Neural crest cell (in vitro differentiated cells): ENCODE results near the gene EIF4G3. TPM values are rescaled to one million over a fixed set of nuclear protein-coding genes. Genes with fewer than 3 reads are reported as not detected.
"Not testable (repeated sequence)": the region's sequence is repeated elsewhere in the genome, so short reads cannot be mapped to it uniquely, and the experiment has no call there.

ENCODE experiments used
- DNase-seq: peaks from one replicate; pipeline ENCODE4 v3.0.0; 2021; ENCODE audit warnings: low read depth, mixed read lengths, low spot score
- H3K27ac Mint-ChIP-seq: one replicate; pipeline ENCODE4 v1.8.0; 2021; ENCODE audit warnings: mild to moderate bottlenecking, mixed read lengths; ENCODE audit not compliant: unreplicated experiment
- H3K27me3 Mint-ChIP-seq: 2 replicates; pipeline ENCODE4 v1.8.0; 2021; ENCODE audit warnings: low read depth, mild to moderate bottlenecking, mixed read lengths
- H3K36me3 Mint-ChIP-seq: 2 replicates; pipeline ENCODE4 v1.8.0; 2021; ENCODE audit warnings: low read depth, mild to moderate bottlenecking, mixed read lengths
- H3K4me1 Mint-ChIP-seq: 2 replicates; pipeline ENCODE4 v1.8.0; 2021; ENCODE audit warnings: mixed read lengths
- H3K4me3 Mint-ChIP-seq: one replicate; pipeline ENCODE4 v1.8.0; 2021; ENCODE audit warnings: mild to moderate bottlenecking, mixed read lengths
- H3K9me3 Mint-ChIP-seq: 2 replicates; pipeline ENCODE4 v1.8.0; 2021; ENCODE audit warnings: mixed read lengths
- CTCF ChIP-seq: fragments of 200-600 bp; sonication (generic); conservative IDR thresholded peaks from 2 replicates; pipeline ENCODE4 v1.5.0; 2021; ENCODE audit warnings: antibody characterized with exemption, mild to moderate bottlenecking
- total RNA-seq: library from RNA; stranded (reverse); gene quantifications from 2 replicates; pipeline ENCODE4 v1.2.1, GENCODE V29; 2021

EIF4G3 gene
- total RNA-seq, 1 donor from 2014 or later = 97.5 TPM

GRCh38 chr1:21028520-21029145 lies 148.1 kb downstream of the EIF4G3 start:
- no peak for DNase-seq
- peaks cover 8% of the 10 kb centered on the region for H3K4me1 Mint-ChIP-seq
- no peaks in the 10 kb centered on the region for H3K27me3 Mint-ChIP-seq
- TF ChIP-seq CTCF = no peak
- H3K27ac Mint-ChIP-seq = no peak overlapping the region
- no peak overlapping the region for H3K4me3 Mint-ChIP-seq
- H3K36me3 Mint-ChIP-seq = peaks cover 22% of the 10 kb centered on the region
- H3K9me3 Mint-ChIP-seq = peaks cover 2% of the 10 kb centered on the region

- no peak for DNase-seq
- H3K27me3 Mint-ChIP-seq = no peaks in the 10 kb centered on the region
- H3K27ac Mint-ChIP-seq = peak overlapping the region; percentile 58
- peaks cover 22% of the 10 kb centered on the region for H3K36me3 Mint-ChIP-seq
- TF ChIP-seq CTCF = no peak
- H3K4me3 Mint-ChIP-seq = no peak overlapping the region
- peaks cover 2% of the 10 kb centered on the region for H3K9me3 Mint-ChIP-seq
- H3K4me1 Mint-ChIP-seq = peaks cover 9% of the 10 kb centered on the region
Measured at GRCh38 chr1:21027805-21028204, 148.9 kb downstream of the EIF4G3 start.

- peaks cover 21% of the 10 kb centered on the region for H3K4me1 Mint-ChIP-seq
- H3K4me3 Mint-ChIP-seq = no peak overlapping the region
- TF ChIP-seq CTCF = no peak
Measured at GRCh38 chr1:21024918-21025317, 151.8 kb downstream of the EIF4G3 start.

GRCh38 chr1:21024136-21024896 lies 152.4 kb downstream of the EIF4G3 start:
- not testable (repeated sequence) for H3K9me3 Mint-ChIP-seq, H3K27ac Mint-ChIP-seq, DNase-seq, H3K27me3 Mint-ChIP-seq, H3K4me3 Mint-ChIP-seq
- Mint-ChIP-seq H3K4me1 (peaks cover 21% of the 10 kb centered on the region), H3K36me3 (peaks cover 22% of the 10 kb centered on the region)

More at GRCh38 chr1:21024918-21025317, 151.8 kb downstream of the EIF4G3 start:
- Mint-ChIP-seq H3K27ac (peak overlapping the region; percentile 2), H3K36me3 (peaks cover 22% of the 10 kb centered on the region), H3K27me3 (no peaks in the 10 kb centered on the region), H3K9me3 (peaks cover 2% of the 10 kb centered on the region)
- DNase-seq = no peak

GRCh38 chr1:21022279-21023040 lies 154.2 kb downstream of the EIF4G3 start:
- Mint-ChIP-seq H3K4me1 (peaks cover 16% of the 10 kb centered on the region), H3K27ac (peak overlapping the region; percentile 88), H3K4me3 (no peak overlapping the region), H3K36me3 (peaks cover 19% of the 10 kb centered on the region), H3K27me3 (no peaks in the 10 kb centered on the region), H3K9me3 (peaks cover 4% of the 10 kb centered on the region)
- DNase-seq = no peak
- no peak for TF ChIP-seq CTCF
